Osteocyte (in vitro differentiated cells): Measurements from ENCODE around the gene ETV6. TPM values are rescaled to one million over a fixed set of nuclear protein-coding genes. Genes with fewer than 3 reads are reported as not detected.

ENCODE experiments used
- DNase-seq: peaks from one replicate; pipeline ENCODE4 v3.0.0; 2021; ENCODE audit warnings: mixed read lengths; ENCODE audit not compliant: unreplicated experiment; ENCODE audit errors: extremely low spot score
- H3K27ac Mint-ChIP-seq: one replicate; pipeline ENCODE4 v1.8.0; 2021; ENCODE audit warnings: mild to moderate bottlenecking, mixed read lengths; ENCODE audit not compliant: unreplicated experiment
- H3K27me3 Mint-ChIP-seq: one replicate; pipeline ENCODE4 v1.8.0; 2021; ENCODE audit warnings: mixed read lengths; ENCODE audit not compliant: unreplicated experiment
- H3K36me3 Mint-ChIP-seq: one replicate; pipeline ENCODE4 v1.8.0; 2021; ENCODE audit warnings: mixed read lengths; ENCODE audit not compliant: unreplicated experiment
- H3K4me1 Mint-ChIP-seq: one replicate; pipeline ENCODE4 v1.8.0; 2021; ENCODE audit warnings: mixed read lengths; ENCODE audit not compliant: unreplicated experiment
- H3K4me3 Mint-ChIP-seq: one replicate; pipeline ENCODE4 v1.8.0; 2021; ENCODE audit warnings: mild to moderate bottlenecking, moderate library complexity, mixed read lengths; ENCODE audit not compliant: unreplicated experiment
- H3K9me3 Mint-ChIP-seq: one replicate; pipeline ENCODE4 v1.8.0; 2021; ENCODE audit warnings: mixed read lengths; ENCODE audit not compliant: unreplicated experiment
- total RNA-seq: library from RNA; stranded (reverse); gene quantifications from 2 replicates; pipeline ENCODE4 v1.2.1, GENCODE V29; 2021
- TF ChIP-seq, protein P1 (sequence below): fragments of 200-600 bp; sonication (generic); IDR thresholded peaks from 2 replicates; pipeline ENCODE4 v1.5.0; 2021; ENCODE audit warnings: antibody characterized with exemption, mild to moderate bottlenecking, moderate library complexity

The ETV6 gene
- total RNA-seq, 1 donor from 2014 or later = 24.4 TPM

DNA sequence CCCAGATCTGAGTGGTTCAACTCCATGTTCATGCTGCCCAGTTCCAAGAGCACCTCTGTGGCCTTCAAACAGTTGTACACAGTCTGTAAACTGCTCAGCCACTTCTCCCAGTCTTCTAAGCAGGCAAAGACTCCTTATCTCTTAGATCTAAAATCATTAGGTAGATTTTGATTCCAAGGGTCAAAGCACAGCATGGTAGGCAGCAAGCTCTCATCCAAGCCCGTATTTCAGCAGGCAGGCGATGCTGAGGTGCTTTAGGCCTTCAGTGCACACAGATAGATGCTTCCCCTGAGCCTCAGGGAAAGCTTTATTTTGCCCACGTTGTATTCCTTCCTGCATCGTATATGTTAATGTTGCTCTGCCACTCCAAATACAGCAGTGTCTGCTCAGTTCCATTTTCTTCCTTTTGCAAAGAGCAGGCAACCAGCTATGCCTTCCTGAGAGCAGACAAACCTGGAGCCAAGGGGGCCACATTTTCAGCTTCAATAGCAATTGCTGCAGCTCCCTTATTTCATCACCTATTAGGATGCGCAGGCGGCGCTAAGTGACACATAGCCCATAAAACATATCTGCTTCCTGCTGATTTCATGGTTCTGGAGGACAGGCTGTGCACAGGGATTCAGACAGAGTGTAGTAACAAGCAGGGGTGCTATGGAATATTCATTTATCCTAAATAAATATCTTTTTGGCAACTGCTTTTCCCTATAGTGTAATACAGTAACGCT is 67.5 kb downstream of the ETV6 start:
- H3K36me3 Mint-ChIP-seq = peaks cover 14% of the 10 kb centered on the region
- H3K27me3 Mint-ChIP-seq = no peaks in the 10 kb centered on the region
- no peaks in the 10 kb centered on the region for H3K9me3 Mint-ChIP-seq
- H3K4me1 Mint-ChIP-seq = peaks cover 45% of the 10 kb centered on the region
- no peak overlapping the region for H3K4me3 Mint-ChIP-seq
- DNase-seq = no peak
- TF ChIP-seq, protein P1, sequence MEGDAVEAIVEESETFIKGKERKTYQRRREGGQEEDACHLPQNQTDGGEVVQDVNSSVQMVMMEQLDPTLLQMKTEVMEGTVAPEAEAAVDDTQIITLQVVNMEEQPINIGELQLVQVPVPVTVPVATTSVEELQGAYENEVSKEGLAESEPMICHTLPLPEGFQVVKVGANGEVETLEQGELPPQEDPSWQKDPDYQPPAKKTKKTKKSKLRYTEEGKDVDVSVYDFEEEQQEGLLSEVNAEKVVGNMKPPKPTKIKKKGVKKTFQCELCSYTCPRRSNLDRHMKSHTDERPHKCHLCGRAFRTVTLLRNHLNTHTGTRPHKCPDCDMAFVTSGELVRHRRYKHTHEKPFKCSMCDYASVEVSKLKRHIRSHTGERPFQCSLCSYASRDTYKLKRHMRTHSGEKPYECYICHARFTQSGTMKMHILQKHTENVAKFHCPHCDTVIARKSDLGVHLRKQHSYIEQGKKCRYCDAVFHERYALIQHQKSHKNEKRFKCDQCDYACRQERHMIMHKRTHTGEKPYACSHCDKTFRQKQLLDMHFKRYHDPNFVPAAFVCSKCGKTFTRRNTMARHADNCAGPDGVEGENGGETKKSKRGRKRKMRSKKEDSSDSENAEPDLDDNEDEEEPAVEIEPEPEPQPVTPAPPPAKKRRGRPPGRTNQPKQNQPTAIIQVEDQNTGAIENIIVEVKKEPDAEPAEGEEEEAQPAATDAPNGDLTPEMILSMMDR = no peak
- H3K27ac Mint-ChIP-seq = peak overlapping the region; percentile 75

- Mint-ChIP-seq H3K27me3 (no peaks in the 10 kb centered on the region), H3K9me3 (no peaks in the 10 kb centered on the region), H3K4me3 (no peak overlapping the region), H3K4me1 (peaks cover 43% of the 10 kb centered on the region), H3K27ac (peak overlapping the region; percentile 75), H3K36me3 (peaks cover 14% of the 10 kb centered on the region)
- TF ChIP-seq, protein P1 = no peak
- DNase-seq = no peak
Measured at GRCh38 chr12:11717519-11717961, 68.1 kb downstream of the ETV6 start.

DNA sequence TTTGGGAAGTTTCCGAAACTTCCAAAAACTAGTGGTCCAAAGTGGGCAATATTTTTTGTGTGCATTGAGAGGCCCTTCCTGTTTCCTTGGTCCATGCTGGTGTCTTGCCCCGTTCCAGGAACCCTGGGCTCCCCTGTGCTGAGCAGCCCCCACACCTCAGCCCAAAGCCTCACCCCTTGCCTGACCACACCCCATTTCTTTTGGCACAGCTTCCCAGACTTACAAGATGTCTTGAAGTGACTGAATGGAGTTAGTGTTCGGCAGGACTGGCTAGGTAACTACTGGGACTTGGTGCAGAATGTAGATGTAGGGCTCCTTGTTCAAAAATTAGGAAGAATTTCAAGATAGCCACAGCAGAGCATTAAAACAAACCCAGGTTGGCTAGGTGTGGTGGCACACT is 68.6 kb downstream of the ETV6 start:
- Mint-ChIP-seq H3K4me1 (peaks cover 43% of the 10 kb centered on the region), H3K27me3 (no peaks in the 10 kb centered on the region), H3K4me3 (no peak overlapping the region), H3K36me3 (peaks cover 14% of the 10 kb centered on the region), H3K9me3 (no peaks in the 10 kb centered on the region), H3K27ac (peak overlapping the region; percentile 75)
- no peak for DNase-seq
- TF ChIP-seq, protein P1 = no peak

GRCh38 chr12:11718768-11719253 is 69.3 kb downstream of the ETV6 start:
- peak overlapping the region; percentile 28 for H3K4me3 Mint-ChIP-seq
- TF ChIP-seq, protein P1 = no peak
- peaks cover 45% of the 10 kb centered on the region for H3K4me1 Mint-ChIP-seq
- no peaks in the 10 kb centered on the region for H3K9me3 Mint-ChIP-seq
- no peak for DNase-seq
- H3K27me3 Mint-ChIP-seq = no peaks in the 10 kb centered on the region
- H3K27ac Mint-ChIP-seq = peak overlapping the region; percentile 75
- peaks cover 12% of the 10 kb centered on the region for H3K36me3 Mint-ChIP-seq

- DNase-seq = no peak
- Mint-ChIP-seq H3K27me3 (no peaks in the 10 kb centered on the region), H3K36me3 (peaks cover 8% of the 10 kb centered on the region), H3K4me3 (no peak overlapping the region), H3K27ac (peak overlapping the region; percentile 75), H3K9me3 (no peaks in the 10 kb centered on the region), H3K4me1 (peaks cover 52% of the 10 kb centered on the region)
- TF ChIP-seq, protein P1 = no peak
Measured at GRCh38 chr12:11719678-11720099, 70.2 kb downstream of the ETV6 start.
